Osteocyte (in vitro differentiated cells): ENCODE measurements around the gene DIRAS1. TPM values are rescaled to one million over a fixed set of nuclear protein-coding genes. Genes with fewer than 3 reads are reported as not detected.

Source experiments
- DNase-seq: peaks from one replicate; pipeline ENCODE4 v3.0.0; 2021; ENCODE audit warnings: mixed read lengths; ENCODE audit not compliant: unreplicated experiment; ENCODE audit errors: extremely low spot score
- H3K27ac Mint-ChIP-seq: one replicate; pipeline ENCODE4 v1.8.0; 2021; ENCODE audit warnings: mild to moderate bottlenecking, mixed read lengths; ENCODE audit not compliant: unreplicated experiment
- H3K27me3 Mint-ChIP-seq: one replicate; pipeline ENCODE4 v1.8.0; 2021; ENCODE audit warnings: mixed read lengths; ENCODE audit not compliant: unreplicated experiment
- H3K36me3 Mint-ChIP-seq: one replicate; pipeline ENCODE4 v1.8.0; 2021; ENCODE audit warnings: mixed read lengths; ENCODE audit not compliant: unreplicated experiment
- H3K4me1 Mint-ChIP-seq: one replicate; pipeline ENCODE4 v1.8.0; 2021; ENCODE audit warnings: mixed read lengths; ENCODE audit not compliant: unreplicated experiment
- H3K4me3 Mint-ChIP-seq: one replicate; pipeline ENCODE4 v1.8.0; 2021; ENCODE audit warnings: mild to moderate bottlenecking, moderate library complexity, mixed read lengths; ENCODE audit not compliant: unreplicated experiment
- H3K9me3 Mint-ChIP-seq: one replicate; pipeline ENCODE4 v1.8.0; 2021; ENCODE audit warnings: mixed read lengths; ENCODE audit not compliant: unreplicated experiment
- CTCF ChIP-seq: fragments of 200-600 bp; sonication (generic); IDR thresholded peaks from 2 replicates; pipeline ENCODE4 v1.5.0; 2021; ENCODE audit warnings: antibody characterized with exemption, mild to moderate bottlenecking, moderate library complexity
- total RNA-seq: library from RNA; stranded (reverse); gene quantifications from 2 replicates; pipeline ENCODE4 v1.2.1, GENCODE V29; 2021

DIRAS1 gene
- total RNA-seq, 1 donor from 2014 or later, result 5.8 TPM

GRCh38 chr19:2758601-2759313, 37.6 kb upstream of the DIRAS1 start:
- H3K4me3 Mint-ChIP-seq, result no peak overlapping the region
- no peak for TF ChIP-seq CTCF
- H3K27me3 Mint-ChIP-seq, result no peaks in the 10 kb centered on the region
- no peak overlapping the region for H3K27ac Mint-ChIP-seq
- H3K4me1 Mint-ChIP-seq, result no peaks in the 10 kb centered on the region
- no peak for DNase-seq
- H3K36me3 Mint-ChIP-seq, result peaks cover 25% of the 10 kb centered on the region
- no peaks in the 10 kb centered on the region for H3K9me3 Mint-ChIP-seq

GRCh38 chr19:2756921-2757881, 36.0 kb upstream of the DIRAS1 start:
- no peaks in the 10 kb centered on the region for H3K9me3 Mint-ChIP-seq
- H3K36me3 Mint-ChIP-seq, result peaks cover 25% of the 10 kb centered on the region
- no peak overlapping the region for H3K27ac Mint-ChIP-seq
- no peaks in the 10 kb centered on the region for H3K27me3 Mint-ChIP-seq
- DNase-seq, result no peak
- TF ChIP-seq CTCF, result no peak
- H3K4me3 Mint-ChIP-seq, result no peak overlapping the region
- no peaks in the 10 kb centered on the region for H3K4me1 Mint-ChIP-seq

GRCh38 chr19:2756477-2756876, 35.3 kb upstream of the DIRAS1 start:
- no peak for DNase-seq
- Mint-ChIP-seq H3K36me3 (peaks cover 22% of the 10 kb centered on the region), H3K4me1 (no peaks in the 10 kb centered on the region), H3K27me3 (no peaks in the 10 kb centered on the region), H3K9me3 (no peaks in the 10 kb centered on the region), H3K27ac (no peak overlapping the region), H3K4me3 (no peak overlapping the region)
- TF ChIP-seq CTCF, result no peak

GRCh38 chr19:2755811-2756210, 34.6 kb upstream of the DIRAS1 start:
- H3K4me3 Mint-ChIP-seq, result no peak overlapping the region
- TF ChIP-seq CTCF, result no peak
- DNase-seq, result no peak
- no peaks in the 10 kb centered on the region for H3K9me3 Mint-ChIP-seq
- H3K27ac Mint-ChIP-seq, result no peak overlapping the region
- no peaks in the 10 kb centered on the region for H3K27me3 Mint-ChIP-seq
- H3K4me1 Mint-ChIP-seq, result no peaks in the 10 kb centered on the region
- H3K36me3 Mint-ChIP-seq, result peaks cover 20% of the 10 kb centered on the region

- H3K9me3 Mint-ChIP-seq, result no peaks in the 10 kb centered on the region
- no peak for TF ChIP-seq CTCF
- H3K4me1 Mint-ChIP-seq, result no peaks in the 10 kb centered on the region
- DNase-seq, result no peak
- H3K36me3 Mint-ChIP-seq, result peaks cover 18% of the 10 kb centered on the region
- no peak overlapping the region for H3K27ac Mint-ChIP-seq
- no peak overlapping the region for H3K4me3 Mint-ChIP-seq
- H3K27me3 Mint-ChIP-seq, result no peaks in the 10 kb centered on the region
Measured at GRCh38 chr19:2755448-2755705, 34.2 kb upstream of the DIRAS1 start.
